Glomerular visceral epithelial cell (primary cell): ENCODE data around the gene PYGM.
"Not testable (repeated sequence)": the region's sequence is repeated elsewhere in the genome, so short reads cannot be mapped to it uniquely, and the experiment has no call there.

Experiments used
- DNase-seq: peaks from one replicate; pipeline ENCODE4 v3.0.0-alpha.2; 2016; ENCODE audit errors: extremely low spot score

The PYGM gene

DNA sequence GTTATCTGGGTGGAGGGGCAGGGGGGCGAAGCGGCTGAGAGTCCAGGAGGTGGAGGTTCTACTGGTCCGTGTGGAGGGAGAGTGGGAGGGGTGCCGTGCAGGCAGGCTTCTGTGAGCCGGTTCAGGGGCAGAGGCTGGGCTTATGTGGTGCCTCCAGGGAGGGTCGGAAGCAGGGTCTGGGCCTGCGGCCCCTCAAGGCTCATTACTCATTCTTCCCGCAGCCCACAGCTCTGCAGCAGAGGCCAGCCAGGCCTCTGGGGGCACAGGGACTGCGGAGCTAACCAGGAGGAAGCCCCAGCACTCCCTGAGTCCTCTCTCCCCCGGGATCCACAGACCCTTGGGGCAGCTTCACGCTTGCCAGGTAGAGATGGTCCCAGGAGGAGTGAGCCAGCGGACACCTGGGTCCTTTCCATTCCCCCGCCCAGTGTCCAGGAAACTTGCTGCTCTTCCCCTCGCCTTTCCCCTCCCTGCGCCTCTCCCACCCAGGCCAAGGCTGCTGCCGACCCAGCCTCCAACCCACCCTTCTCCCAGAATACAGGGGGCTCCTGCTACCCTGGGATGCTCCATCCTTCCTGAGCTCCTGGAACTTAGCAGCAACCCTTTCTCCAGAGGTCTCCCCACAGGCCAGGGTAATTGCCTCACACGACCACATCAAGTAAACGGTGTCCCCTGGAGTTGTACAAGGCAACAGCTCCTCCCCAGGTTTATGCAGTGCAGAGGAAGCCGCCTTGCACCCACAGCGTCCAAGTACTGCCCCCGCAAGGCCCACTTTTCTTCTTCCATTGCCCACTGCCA lies 43.1 kb downstream of the PYGM start:
- DNase-seq: no peak

DNA sequence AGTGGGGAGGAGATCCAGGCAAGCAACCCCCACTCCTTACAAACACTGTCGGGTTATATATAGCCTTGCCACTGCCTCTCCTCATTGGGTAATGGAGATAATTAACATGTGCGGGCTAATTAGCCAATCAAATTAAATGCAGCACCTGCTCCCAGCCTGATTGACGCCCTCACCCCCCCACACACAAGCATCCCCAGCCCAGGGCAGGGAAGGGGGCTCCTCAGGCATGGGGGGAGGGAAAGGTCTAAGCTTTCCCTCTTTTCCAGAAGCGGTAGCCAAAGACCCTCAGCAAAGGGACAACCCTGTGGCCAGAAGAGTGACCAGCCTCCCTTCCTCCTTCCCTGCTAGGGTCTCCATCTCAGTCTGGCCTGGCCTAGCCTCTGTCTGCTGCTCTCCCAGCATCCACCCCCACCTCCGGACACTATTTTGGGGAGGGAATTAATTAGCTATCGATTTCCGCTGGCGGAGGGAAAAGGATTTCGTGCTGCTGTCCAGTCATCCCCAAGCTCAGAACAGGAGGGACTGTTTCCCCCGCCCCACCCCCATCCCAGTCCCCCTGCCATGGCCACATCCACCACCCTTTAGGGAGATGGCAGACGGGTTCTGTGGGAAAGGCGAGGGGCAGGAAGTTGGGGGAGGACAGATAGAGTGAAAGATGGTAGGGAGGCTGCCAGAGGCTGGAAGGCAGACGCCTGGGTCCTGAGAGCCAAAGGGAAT lies 43.9 kb downstream of the PYGM start:
- DNase-seq: no peak

DNA sequence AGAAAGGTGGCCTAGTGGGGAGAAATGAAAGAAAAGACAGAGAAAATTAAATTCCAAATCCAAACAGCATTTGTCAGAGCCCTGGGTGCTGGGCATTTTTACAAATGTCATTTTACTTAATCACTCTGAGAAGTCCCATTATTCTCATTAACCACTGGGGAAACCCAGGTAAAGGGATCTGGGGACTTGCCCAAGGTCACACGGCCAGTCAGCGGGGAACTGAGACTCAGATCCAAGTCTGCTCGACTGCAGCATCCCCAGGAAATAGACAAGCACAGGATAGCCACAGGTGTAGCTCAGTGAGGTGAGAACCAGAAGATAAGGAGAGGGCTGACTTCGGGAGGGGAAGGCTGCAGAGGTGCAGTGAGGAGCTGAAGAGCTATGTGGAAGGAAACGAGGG lies 44.7 kb downstream of the PYGM start:
- DNase-seq: no peak

DNA sequence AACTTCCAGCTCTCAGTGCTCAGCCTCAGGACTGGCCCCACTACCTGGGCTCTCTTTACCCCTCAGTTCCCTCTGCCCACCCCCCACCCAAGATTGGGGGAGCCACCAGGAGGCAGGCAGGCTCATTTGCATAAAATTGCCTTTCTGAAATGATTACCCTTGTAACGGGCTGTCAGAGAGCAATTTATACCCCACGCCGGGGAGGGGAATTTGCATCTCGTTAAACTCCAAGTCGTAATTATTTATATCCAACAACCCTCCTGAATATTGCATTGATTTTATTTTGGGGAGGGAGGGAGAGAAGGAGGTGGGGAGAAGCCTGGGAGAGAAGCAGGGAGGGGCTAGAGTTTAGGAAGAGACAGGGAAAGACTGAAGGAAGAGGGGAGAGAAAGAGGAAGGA lies 45.1 kb downstream of the PYGM start:
- DNase-seq: no peak

DNA sequence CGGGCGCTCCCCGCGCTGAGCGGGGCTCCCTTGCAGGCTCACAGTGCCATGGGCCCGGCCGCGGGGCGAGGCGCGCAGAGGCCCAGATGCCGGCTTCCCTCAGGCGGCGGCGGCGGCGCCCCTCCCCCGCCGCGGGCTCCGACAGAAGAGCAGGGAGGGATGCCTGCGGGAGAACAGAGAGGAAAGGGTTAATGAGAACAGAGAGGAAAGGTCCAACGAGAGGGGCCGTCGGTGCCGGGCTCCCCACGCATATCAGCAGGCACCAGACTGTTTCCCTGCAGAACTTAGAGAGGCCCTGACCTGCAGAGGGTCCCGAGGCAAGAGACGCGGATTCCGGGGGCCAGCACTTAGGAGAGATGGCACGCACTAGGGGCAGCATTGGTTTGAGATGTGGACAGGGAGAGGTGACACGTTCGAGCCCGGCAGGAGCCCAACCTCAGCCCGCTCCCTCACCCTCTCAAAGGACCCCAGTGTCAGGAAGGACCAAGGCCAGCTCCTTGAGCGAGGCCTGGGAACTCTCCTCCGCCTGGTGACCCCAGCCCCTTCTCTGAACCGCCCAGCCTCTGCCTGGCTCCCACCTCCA lies 45.9 kb downstream of the PYGM start:
- DNase-seq: no peak

DNA sequence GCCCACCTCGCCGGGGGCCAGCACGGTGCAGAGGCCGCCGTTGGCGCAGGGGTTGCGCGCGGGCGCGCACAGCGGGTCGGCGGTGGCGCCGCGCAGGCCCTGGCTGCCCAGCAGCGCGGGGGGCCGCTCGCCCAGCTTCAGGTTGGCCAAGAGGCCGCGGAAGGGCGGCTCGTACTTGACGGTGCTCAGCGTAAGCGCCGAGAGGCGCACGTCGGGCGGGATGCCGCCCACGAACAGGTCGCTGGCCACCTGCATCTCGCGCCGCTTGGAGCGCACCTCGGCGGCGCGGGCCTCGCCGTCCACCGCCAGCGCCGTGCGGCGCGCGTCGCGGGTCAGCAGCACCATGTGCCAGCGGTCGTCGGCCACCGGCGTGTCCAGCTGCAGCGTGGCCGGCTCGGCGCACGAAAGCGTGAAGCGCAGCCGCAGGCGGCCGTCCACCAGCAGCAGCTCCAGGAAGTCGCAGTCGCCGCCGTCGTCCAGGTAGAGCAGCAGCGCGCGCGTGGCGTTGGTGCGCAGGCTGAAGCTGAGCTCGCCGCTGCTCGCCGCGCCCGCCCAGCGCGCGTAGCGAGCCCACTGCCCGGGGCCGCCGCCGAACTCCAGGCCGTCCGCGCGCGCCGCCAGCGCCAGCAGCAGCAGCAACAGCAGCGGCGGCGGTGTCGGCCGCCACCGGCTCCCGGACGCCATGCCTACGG lies 46.6 kb downstream of the PYGM start:
- no peak for DNase-seq

DNA sequence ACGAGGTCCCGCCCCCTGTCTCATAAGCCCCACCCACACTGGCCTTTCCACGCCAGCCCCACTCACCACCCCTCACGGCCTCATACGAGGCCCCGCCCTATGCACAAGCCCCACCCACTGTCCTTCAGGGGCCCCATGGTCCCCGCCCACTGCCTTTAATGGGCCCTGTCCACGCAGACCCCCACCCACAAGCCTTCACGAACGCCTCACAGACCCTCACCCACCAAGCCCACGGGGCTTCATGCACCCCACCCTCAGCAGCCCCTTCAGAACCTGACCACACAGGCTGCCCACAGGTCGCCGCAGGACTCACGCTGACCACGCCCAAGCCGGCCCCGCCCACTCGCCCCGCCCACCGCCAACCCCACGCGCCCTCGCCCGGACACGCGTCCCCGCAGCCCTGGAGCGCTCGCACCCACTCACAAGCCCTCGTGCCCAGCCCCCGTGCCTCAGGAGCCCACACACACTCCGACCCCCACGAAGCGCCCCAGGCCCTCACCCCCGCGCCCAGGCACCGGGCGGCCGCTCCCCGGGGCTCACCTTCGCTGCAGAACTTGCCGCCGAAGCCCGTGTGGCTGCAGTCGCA lies 47.3 kb downstream of the PYGM start:
- no peak for DNase-seq

DNA sequence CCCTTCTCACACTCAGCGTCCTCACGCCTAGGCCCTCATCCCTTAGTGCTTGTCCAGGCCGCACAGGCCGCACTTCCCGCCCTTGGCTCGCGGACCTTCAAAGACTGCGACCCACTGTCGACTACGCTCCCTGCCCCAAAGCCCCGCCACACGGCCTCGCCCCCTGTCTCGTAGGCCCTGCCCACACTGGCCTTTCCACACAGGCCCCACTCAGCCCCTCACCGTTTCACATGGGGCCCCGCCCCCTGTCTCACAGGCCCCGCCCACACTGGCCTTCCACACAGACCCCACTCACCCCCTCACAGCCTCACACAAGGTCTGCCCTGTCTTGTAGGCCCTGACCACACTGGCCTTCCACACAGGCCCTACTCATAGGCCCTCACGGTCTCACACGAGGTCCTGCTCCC lies 47.8 kb downstream of the PYGM start:
- no peak for DNase-seq

DNA sequence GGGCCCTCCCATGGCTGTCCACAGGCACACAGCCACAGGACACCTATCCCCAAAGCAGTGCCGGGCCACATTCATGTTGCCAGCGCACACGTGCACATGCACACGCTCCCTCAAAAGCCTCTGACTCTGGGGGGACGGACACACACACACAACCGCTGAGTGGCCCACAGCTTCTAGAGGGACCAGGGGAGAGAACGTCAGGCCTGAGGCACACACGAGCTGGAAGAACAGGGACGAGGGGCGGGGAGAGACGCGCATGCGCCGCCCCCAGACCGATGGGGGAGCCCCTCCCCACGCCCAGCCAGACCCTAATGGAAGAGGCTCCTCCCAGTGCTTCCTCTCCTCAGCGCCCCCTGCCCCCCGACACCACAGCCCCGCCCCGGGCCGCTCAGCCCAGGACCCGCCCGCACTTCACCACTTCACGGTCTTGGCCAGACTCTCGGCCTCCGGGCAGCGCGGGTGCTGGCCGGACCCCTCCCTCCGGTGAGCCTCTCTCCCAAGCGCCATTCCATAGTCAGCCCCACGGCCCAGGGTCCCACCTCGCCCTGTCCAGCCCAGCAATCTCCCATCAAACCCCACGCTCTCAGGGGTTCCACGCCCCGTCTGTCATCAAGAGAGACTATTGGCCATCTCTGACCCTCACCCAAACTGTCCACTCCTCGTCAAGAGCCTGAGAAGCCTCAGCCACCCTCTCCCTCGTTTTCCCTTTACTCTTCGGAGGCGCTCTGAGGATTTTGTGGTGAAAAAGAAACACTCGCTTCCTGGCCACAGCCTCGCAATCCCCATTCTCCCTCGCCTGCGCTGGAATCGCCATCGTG lies 48.4 kb downstream of the PYGM start:
- no peak for DNase-seq

DNA sequence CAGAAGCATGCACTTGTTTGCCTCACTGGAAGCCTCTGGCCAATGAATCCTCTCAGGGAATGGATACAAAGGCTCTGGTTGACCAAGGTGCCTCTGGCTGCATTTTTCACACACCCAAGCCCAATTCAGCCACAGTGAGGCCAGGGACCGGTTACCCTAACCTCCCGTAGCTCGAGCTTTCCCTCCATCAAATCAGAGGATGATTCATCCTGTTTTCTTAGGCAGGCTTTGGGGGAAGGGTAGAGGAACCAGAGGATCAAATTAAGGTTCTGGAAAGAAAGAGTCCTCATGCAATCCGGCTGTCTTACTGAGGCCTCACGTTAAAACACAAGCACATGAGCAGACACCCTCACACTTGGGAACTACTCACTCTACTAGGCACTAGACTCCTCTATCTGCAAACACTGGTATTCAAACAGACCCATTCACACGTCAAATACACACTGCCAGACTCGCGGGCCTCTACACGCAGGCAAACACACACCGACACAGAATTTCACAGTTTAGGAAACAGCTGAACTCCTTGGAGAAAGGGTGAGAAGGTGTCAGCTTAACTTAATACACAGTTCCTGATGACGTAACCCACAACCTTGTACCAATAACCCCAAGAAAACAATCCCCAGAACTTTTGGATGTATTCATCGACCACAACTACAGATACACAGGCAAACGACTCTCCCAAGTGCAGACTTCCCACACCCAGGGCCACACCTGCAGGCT lies 49.2 kb downstream of the PYGM start:
- no peak for DNase-seq

DNA sequence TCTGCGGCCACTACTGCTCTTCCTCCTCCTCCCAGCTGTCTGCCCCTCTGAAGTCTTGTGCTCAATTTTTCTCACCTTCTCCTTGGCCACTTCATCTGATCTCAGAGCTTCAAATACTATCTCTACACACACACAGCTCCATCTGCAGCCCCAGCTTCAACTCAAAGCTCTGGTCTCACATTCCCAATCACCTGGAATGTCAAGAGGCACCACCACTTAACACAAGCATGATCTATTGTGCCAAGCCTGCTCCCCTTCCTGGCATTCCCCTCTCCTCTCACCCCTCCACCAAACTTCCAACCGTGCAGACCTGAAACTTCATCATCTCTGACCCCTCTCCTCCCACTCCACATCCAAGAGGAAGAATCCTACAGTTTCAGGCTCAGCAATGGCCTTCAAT lies 54.3 kb downstream of the PYGM start:
- DNase-seq: no peak

DNA sequence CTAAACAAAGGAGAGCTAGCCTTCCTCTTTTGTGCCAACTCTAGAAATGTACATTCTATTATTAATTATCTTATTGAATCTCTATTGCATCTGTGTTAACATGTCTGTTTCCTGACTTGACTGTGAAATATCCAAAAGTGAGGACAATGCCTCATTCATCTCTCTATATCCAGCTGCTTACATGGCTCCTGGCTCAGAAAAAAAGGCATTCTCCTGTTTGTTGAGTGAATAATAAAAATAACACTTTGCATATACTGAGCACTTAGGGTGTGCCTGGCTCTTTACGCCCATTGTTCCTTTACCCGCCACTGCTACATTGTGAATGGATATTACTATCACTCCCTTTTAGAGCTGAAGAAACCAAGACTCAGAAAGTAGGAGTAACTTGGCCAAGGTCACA lies 56.7 kb downstream of the PYGM start:
- no peak for DNase-seq

DNA sequence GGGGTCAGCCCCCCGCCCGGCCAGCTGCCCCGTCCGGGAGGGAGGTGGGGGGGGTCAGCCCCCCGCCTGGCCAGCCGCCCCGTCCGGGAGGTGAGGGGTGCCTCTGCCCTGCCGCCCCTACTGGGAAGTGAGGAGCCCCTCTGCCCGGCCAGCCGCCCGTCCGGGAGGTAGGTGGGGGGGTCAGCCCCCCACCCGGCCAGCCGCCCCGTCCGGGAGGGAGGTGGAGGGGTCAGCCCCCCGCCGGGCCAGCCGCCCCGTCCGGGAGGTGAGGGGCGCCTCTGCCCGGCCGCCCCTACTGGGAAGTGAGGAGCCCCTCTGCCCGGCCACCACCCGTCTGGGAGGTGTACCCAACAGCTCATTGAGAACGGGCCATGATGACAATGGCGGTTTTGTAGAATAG lies 57.8 kb downstream of the PYGM start:
- not testable (repeated sequence) for DNase-seq

DNA sequence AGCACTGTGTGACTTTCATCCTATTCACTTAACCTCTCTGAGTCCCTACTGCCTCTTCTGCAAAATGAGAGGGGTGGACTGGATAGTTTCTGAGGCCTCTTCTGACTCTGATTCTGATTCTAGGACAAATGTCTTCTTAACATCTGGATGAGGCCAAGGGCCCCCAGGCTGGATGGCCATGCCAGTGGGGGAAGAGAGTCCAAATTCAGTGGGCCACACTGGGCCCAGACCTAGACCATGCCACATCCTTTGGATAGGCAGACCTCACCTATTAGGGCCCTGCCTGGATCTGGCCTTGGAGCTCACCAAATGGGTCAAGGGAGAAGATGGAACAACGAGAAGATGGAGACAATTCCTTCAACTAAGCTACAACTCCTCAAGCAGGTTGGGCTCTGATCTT lies 61.3 kb downstream of the PYGM start:
- DNase-seq: no peak

DNA sequence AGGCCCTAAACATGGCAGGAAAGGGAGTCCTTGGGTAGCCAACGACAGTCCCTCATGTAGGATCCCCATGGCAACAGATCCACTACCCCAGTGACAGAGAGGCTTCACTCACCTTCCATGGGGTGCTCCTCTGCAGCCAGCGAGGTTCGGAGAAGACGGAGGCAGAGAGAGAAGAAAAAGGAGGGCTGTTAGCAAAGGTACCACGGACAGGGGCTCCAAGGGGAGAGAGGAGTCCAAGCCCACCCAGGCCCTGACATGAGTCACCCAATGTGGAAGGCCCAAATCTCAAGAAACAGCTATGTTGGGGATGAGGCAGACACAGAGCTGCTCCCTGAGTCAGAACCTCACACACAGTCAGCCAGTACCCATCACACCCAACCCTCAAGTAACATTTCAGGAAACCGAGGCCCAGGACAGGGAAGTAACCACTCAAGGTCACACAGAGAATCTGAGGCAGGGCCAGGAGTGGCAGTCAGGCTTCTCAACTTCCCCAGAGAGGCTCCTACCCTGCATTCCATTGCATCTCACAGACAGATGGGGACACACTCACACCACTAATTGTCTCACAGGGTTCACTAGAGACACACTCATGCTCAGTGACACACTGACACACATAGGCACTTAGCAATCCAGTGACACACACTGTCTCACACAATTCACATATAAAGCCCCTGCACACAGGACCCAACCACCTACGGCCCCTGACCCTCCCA lies 62.0 kb downstream of the PYGM start:
- DNase-seq: no peak
